ENCODE data around the gene KIAA0319L. TPM values are rescaled to one million over a fixed set of nuclear protein-coding genes. Genes with fewer than 3 reads are reported as not detected.

KIAA0319L gene
- total RNA-seq, 2 experiments from 2014 or later = 36.0 to 45.7 TPM

Other genes with a start within 250 kb of the KIAA0319L start
- gene NCDN, start 396 bp upstream of the KIAA0319L start, total RNA-seq = 10 to 100 TPM; 20.1 to 31.7 TPM
- 1 to 10 TPM in 1 of 2 experiments, under 1 TPM in 1; 0.68 to 1.0 TPM for gene TFAP2E, start 15.9 kb upstream of the KIAA0319L start, total RNA-seq
- 100 to 1,000 TPM in 1 of 2 experiments, 10 to 100 TPM in 1; 88.8 to 103 TPM for gene PSMB2, start 84.1 kb upstream of the KIAA0319L start, total RNA-seq
- gene C1orf216, start 161.5 kb upstream of the KIAA0319L start, total RNA-seq = 10 to 100 TPM; 18.3 to 20.9 TPM
- gene CLSPN, start 212.6 kb upstream of the KIAA0319L start, total RNA-seq = 100 to 1,000 TPM in 1 of 2 experiments, 10 to 100 TPM in 1; 99.8 to 102 TPM